Hematopoietic multipotent progenitor cell (in vitro differentiated cells): Measurements from ENCODE around the gene B3GALT2. TPM values are rescaled to one million over a fixed set of nuclear protein-coding genes. Genes with fewer than 3 reads are reported as not detected.

Experiments
- DNase-seq, 3 donors: peaks; one replicate each; pipeline ENCODE4 v3.0.0-alpha.2; 2011 to 2015; ENCODE audit warnings: low read depth in 2 of 3, low spot score in 2 of 3
- small RNA-seq: library from RNA; depleted of rRNA; stranded (forward); fragments of <200 nt; gene quantifications from one replicate; pipeline ENCODE3, GENCODE V24; 2012
- total RNA-seq: library from RNA; depleted of rRNA; stranded (reverse); fragments of >200 nt; gene quantifications from one replicate; pipeline ENCODE4 v1.2.3, GENCODE V29; 2012

Gene B3GALT2
- total RNA-seq, 1 donor = not detected

DNA sequence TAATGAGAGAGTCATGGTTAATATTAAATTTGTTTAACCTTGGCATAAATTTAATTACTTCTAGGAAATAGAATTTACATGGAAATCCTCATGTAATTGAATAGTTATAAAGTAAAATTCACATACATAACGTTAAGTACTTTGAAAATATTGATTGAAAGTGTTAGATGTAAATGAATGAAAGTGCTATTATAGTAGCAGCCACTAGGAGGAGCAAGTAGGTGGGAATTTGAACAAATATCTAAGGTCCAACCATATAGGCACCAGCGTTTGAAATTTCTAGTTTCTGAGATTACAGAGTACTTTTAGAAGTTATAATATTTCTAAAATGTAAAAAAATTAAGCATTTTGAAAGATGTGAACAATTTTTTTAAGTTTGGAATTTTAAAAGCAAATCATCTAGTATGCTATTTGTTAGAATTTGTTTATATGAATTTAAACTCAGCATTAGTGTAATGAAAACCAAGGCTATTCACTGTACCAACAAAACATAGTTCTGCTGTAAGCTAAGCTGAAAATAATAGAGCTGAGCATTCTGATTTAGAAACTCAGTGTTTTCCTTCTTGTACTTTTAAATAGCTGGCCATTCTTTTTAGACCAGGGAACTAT lies 3.3 kb downstream of the B3GALT2 start:
- DNase-seq = peak; percentile 29 to 65 (median 32)

DNA sequence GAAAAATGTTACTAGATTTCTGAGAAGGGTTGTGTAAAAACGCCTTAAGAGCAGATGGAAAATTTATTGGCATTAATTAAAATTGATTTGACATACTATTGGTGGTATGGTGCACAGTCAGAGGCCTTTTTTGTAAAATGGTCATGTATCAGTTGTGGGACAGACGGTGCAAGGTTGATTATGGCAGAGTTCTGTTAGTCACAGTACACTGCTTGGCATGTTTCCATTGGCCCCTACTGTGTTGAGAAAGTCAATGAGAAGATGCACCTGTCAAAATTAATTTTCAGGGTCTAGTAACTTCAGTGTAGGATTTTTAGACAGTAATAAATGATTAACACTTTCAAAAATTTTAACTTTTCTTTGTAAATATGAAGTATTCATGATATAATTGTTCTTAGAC lies 4.4 kb downstream of the B3GALT2 start:
- no peak for DNase-seq

GRCh38 chr1:193181536-193181935 lies 4.9 kb downstream of the B3GALT2 start:
- no peak for DNase-seq

DNA sequence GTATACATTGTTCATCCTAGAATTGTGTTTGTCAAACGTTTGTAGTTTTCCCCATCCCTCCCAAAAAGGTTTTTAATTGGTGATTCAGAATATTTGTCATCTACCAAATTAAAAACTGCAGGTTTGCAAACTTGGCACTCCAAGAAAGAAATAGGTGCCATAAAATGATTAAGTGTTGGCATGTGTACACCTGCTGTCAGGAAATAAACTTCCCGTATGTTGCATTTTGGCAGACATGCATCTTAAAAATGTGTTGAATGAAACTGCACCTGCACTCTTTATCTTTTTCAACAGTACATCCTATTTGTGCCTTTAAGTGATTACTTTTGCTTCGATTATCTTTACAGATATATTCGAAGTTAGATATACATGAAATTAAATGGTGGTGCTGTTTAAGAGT lies 7.3 kb downstream of the B3GALT2 start:
- DNase-seq = no peak

DNA sequence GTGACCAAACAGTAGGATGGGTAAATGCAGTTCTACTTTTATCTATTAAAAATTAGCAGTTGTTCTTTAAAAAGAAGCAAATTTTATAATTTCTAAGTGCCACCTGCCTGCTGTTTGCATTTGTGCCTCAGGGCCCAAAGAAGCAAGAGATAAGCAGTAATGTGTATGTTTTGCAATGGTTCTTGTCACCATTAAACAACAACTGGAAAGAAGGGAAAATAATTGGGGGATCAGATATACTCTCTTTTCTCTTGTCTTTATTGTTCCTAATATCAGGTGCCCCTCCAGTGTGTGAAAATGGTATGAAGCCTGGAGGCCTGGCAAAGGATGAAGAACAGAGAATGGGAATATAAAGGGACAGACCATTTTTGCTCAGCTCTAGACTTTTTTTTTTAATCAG lies 9.6 kb downstream of the B3GALT2 start:
- no peak for DNase-seq

DNA sequence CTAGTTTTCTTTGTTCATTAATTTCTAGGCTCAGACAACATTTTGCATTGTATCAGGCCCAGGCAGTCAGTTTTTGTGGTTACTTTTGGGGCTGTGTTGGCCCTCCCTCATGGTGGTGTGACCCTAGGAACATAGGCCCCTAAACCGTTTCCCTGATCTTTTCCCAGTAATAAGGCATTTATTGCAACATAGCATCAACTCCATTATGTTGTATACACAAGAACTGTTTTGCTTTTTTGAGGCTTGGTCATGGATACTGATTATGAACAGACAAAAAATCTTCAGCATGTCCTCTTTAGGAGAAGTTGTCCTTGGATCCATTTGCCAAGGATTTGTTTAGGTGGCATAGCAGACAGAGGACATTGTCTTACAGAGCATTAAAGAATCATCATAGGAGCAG lies 10.3 kb downstream of the B3GALT2 start:
- no peak for DNase-seq

DNA sequence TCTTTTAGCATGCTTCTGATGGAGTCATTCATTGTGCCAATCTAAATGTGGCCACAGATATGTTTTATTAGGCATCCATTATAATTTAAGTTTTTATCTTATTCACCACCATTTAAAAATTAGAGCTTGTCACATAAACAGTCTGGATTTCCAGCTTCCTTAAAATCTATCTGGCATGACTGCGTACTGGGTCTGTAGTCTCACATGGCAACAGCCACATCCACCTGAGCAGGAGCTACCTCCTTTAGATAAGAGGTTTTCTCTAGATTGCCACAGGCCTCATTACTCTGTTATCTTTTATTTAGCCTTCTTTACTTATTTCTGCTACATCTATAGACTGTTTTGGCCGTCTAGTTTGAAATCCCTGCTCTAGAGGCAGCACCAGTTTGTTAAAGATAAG lies 29.1 kb downstream of the B3GALT2 start:
- no peak for DNase-seq

DNA sequence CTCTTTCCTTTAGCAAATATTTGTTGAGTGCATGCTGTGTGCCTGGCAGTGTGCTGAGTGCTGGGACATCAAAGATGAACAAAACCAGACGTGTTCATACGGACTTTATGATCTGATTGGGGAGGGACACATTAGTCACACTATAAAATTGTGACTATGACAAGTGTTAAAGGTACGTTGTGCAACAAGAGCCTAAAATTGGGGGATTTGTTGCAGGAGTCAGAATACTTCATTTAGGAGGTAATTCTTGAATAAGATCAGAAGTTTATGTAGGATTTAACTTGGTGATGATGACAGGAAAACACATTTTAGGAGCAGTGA lies 29.6 kb downstream of the B3GALT2 start:
- no peak for DNase-seq

- DNase-seq = no peak
Measured at GRCh38 chr1:193156117-193156821, 30.1 kb downstream of the B3GALT2 start.

- no peak for DNase-seq
Measured at GRCh38 chr1:193144999-193145398, 41.4 kb downstream of the B3GALT2 start.

- no peak for DNase-seq
Measured at GRCh38 chr1:193144361-193144938, 42.0 kb downstream of the B3GALT2 start.

DNA sequence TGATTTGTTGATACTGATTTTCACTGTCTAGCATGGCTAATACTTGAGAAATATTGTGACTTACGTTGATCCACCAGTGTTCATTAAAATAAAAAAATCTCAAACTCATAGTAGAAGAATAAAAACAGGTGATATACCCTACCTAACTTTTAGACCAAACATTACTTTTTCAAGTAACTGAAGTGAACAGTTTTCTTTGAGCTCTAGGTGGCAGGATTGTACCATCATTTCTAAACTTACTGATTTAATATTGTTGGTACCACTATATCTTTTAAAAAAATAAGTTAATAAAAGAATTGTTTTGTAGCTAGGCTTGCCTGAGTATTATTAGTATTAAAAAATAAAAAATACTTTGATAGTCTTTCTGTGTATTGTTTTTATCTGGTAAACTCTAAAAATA lies 43.1 kb downstream of the B3GALT2 start:
- DNase-seq = peak in 1 of 3 donors; percentile 54

DNA sequence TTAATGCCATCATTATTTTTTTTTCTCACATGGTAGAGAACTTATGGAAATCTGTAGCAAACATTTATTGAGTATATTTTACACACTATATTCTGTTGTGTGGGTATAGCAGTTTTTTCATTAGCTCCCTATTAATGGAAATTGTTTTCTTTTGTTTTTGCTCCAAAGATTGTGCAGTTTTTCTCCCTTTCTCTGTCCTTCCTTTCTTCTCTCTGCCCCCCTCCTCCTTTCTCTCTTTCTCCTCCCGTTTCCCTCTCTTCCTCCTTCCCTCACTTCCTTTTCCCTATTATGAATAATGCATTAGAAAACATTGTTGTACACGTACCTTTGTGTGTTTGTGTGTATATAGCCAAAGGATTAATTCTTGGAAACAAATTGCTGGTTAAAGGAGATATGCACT lies 44.0 kb downstream of the B3GALT2 start:
- DNase-seq = no peak

DNA sequence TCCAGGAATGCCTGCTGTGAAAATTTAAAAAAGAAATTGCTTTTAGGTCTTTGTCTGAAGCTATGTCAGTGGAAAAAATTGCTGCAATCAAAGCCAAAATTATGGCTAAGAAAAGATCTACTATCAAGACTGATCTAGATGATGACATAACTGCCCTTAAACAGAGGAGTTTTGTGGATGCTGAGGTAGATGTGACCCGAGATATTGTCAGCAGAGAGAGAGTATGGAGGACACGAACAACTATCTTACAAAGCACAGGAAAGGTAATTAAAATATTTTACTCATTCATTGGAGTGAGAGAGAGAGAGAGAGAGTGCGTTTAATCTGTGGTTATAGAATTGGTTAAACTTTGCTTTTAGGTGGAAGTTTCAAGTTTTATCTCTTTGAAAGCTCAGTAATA lies 44.6 kb downstream of the B3GALT2 start:
- no peak for DNase-seq

GRCh38 chr1:193140254-193140653 lies 46.2 kb downstream of the B3GALT2 start:
- DNase-seq = no peak

DNA sequence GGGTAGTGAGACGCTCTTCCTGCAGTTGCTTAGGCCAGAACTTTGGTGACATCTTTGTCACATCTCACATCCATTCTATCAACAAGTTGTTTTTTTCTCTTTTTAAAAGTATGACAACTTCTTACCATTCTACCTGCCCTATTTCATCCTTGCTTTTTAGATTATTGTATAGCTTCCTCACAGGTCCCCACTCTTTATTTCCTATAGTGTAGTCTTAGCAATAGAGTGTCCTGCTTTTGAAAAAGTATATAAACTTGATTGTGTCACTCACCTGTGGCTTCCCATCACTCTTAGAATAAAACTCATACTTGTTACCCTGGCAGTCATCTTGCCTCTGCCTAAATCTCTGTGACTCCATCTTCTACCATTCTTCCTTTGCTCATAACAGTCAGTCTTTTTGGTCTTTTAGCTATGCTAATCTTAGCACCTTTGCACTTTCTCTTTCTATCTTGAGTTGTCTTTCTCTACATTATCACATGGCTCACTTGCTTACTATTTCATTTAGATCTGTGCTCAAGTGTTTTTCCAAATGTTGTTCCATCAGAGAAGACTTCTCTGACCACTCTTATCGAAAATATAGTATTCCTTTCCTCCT lies 55.0 kb downstream of the B3GALT2 start:
- DNase-seq = no peak

Small RNA genes within 50 kb of the gene (small RNA-seq; reads per million reads assigned to genes)
- gene MIR1278 = not detected

Other genes starting within 250 kb of the B3GALT2 start
- 7.8 TPM for gene UCHL5, start 127.3 kb downstream of the B3GALT2 start, total RNA-seq
- gene RO60, start 127.0 kb downstream of the B3GALT2 start, total RNA-seq = 82.4 TPM
- 3.5 TPM for gene GLRX2, start 81.2 kb downstream of the B3GALT2 start, total RNA-seq
- gene CDC73, start 64.6 kb downstream of the B3GALT2 start, total RNA-seq = 10.0 TPM